K562 (cell line): Measurements from ENCODE around the gene RAB39B. TPM values are rescaled to one million over a fixed set of nuclear protein-coding genes. Genes with fewer than 3 reads are reported as not detected.

Source experiments
- ARID1B ChIP-seq: fragments of 450-650 bp; IDR thresholded peaks from 2 replicates; pipeline ENCODE4 v1.6.1; 2016; ENCODE audit warnings: antibody characterized with exemption, mild to moderate bottlenecking, inconsistent platforms
- ETV1 ChIP-seq: fragments of 450-650 bp; conservative IDR thresholded peaks from 2 replicates; pipeline ENCODE4 v1.6.1; 2016; ENCODE audit warnings: missing genetic modification characterization, control low read depth, low read depth, missing compliant biosample characterization
- ETV5 ChIP-seq: sonication (generic); formaldehyde crosslinking; IDR thresholded peaks from 2 replicates; pipeline ENCODE4 v1.4.0; 2020; ENCODE audit warnings: low read depth, mild to moderate bottlenecking, missing genetic modification reagents
- MEIS2 ChIP-seq: fragments of 450-650 bp; IDR thresholded peaks from 2 replicates; pipeline ENCODE4 v1.6.1; 2014; ENCODE audit warnings: mild to moderate bottlenecking; ENCODE audit not compliant: partially characterized antibody
- PCBP1 ChIP-seq: fragments of 200-400 bp; formaldehyde crosslinking; IDR thresholded peaks from 2 replicates; pipeline ENCODE4 v1.6.1; 2018; ENCODE audit warnings: mild to moderate bottlenecking, low read depth, low read length; ENCODE audit not compliant: poor library complexity, severe bottlenecking
- PHF21A ChIP-seq: fragments of 450-650 bp; IDR thresholded peaks from 2 replicates; pipeline ENCODE4 v1.6.1; 2017; ENCODE audit warnings: low read depth, borderline replicate concordance
- RBM25 ChIP-seq: fragments of 200-400 bp; formaldehyde crosslinking; IDR thresholded peaks from 2 replicates; pipeline ENCODE4 v1.6.1; 2018; ENCODE audit warnings: low read length, low read depth, moderate library complexity; ENCODE audit not compliant: severe bottlenecking
- SMARCC2 ChIP-seq: fragments of 450-650 bp; IDR thresholded peaks from 2 replicates; pipeline ENCODE4 v1.6.1; 2017; ENCODE audit warnings: antibody characterized with exemption, moderate library complexity, mild to moderate bottlenecking, low read depth
- SMC3 ChIP-seq: conservative IDR thresholded peaks from 2 replicates; pipeline ENCODE4 v1.6.1; 2011; ENCODE audit warnings: low read depth, low read length, improper control_type of control experiment; ENCODE audit not compliant: insufficient read depth
- SP1 ChIP-seq: sonication (generic); formaldehyde crosslinking; IDR thresholded peaks from 2 replicates; pipeline ENCODE4 v1.8.1; 2022; ENCODE audit warnings: mild to moderate bottlenecking, missing genetic modification reagents
- U2AF2 ChIP-seq: fragments of 200-400 bp; formaldehyde crosslinking; optimal IDR thresholded peaks from 2 replicates; pipeline ENCODE3; 2017; ENCODE audit warnings: low read depth, mild to moderate bottlenecking, low read length
- ZNF217 ChIP-seq: sonication (generic); formaldehyde crosslinking; IDR thresholded peaks from 2 replicates; pipeline ENCODE4 v1.8.0; 2022; ENCODE audit warnings: mild to moderate bottlenecking, missing genetic modification reagents
- ZNF583 ChIP-seq: fragments of 250-450 bp; sonication (Bioruptor Pico); IDR thresholded peaks from 2 replicates; pipeline ENCODE4 v1.4.0; 2020
- polyA plus RNA-seq, 8 experiments: library from polyadenylated mRNA; depleted of rRNA in 4 of 8; stranded (reverse) in 5 of 8; unstranded in 3 of 8; fragments of >200 nt; fragmentation: Nextera tagmentation in 2 of 8; fragmentation: Illumina TruSeq in 1 of 8; extraction: Ambion mirVana in 2 of 8; extraction: Trizol in 1 of 8; gene quantifications; 2 replicates each; pipeline versions ENCODE4 v1.2.1 to v1.2.3, GENCODE V29; 2011 to 2014; ENCODE audit warnings: inconsistent platforms in 1 of 8, missing spikeins in 1 of 8
- total RNA-seq, 7 experiments: library from RNA; depleted of rRNA in 6 of 7; stranded (reverse); fragments of >200 nt in 6 of 7; fragmentation: Illumina TruSeq in 2 of 7; extraction: Trizol in 2 of 7; gene quantifications; 2 replicates each; pipeline versions ENCODE4 v1.2.1 to v1.2.3, GENCODE V29; 2011 to 2021; ENCODE audit warnings: low replicate concordance in 1 of 7
- TF ChIP-seq, protein P1 (sequence below), 2 experiments: fragments of 200-800 bp in 1 of 2; sonication (Bioruptor generic) in 1 of 2; sonication (generic) in 1 of 2; formaldehyde crosslinking in 1 of 2; IDR thresholded peaks in 1 of 2; conservative IDR thresholded peaks in 1 of 2; 2 replicates each; pipeline versions ENCODE4 v1.5.0 to v1.6.1; 2016 to 2020; ENCODE audit warnings: missing compliant biosample characterization in 1 of 2, missing genetic modification characterization in 1 of 2, missing genetic modification reagents in 1 of 2
- TF ChIP-seq, protein P2 (sequence below): fragments of 450-650 bp; formaldehyde crosslinking; IDR thresholded peaks from 2 replicates; pipeline ENCODE4 v1.4.0; 2020; ENCODE audit warnings: mild to moderate bottlenecking, moderate library complexity
- TF ChIP-seq, protein P3 (sequence below): sonication (generic); formaldehyde crosslinking; IDR thresholded peaks from 2 replicates; pipeline ENCODE4 v1.8.0; 2022; ENCODE audit warnings: missing genetic modification reagents, mild to moderate bottlenecking, borderline replicate concordance
- TF ChIP-seq, protein P4 (sequence below): sonication (generic); formaldehyde crosslinking; IDR thresholded peaks from 2 replicates; pipeline ENCODE4 v1.8.0; 2022; ENCODE audit warnings: mild to moderate bottlenecking, missing genetic modification reagents, borderline replicate concordance
- TF ChIP-seq, protein P5 (sequence below): fragments of 250-450 bp; sonication (Bioruptor Pico); IDR thresholded peaks from 2 replicates; pipeline ENCODE4 v1.5.0; 2021; ENCODE audit warnings: mild to moderate bottlenecking, borderline replicate concordance

RAB39B gene
- total and polyA plus RNA-seq, 9 of the 15 experiments (the other 6 are each of a cell fraction or from before 2014, with no cell fraction given): 0.04 to 0.07 (median 0.04) TPM; not detected in 6

DNA sequence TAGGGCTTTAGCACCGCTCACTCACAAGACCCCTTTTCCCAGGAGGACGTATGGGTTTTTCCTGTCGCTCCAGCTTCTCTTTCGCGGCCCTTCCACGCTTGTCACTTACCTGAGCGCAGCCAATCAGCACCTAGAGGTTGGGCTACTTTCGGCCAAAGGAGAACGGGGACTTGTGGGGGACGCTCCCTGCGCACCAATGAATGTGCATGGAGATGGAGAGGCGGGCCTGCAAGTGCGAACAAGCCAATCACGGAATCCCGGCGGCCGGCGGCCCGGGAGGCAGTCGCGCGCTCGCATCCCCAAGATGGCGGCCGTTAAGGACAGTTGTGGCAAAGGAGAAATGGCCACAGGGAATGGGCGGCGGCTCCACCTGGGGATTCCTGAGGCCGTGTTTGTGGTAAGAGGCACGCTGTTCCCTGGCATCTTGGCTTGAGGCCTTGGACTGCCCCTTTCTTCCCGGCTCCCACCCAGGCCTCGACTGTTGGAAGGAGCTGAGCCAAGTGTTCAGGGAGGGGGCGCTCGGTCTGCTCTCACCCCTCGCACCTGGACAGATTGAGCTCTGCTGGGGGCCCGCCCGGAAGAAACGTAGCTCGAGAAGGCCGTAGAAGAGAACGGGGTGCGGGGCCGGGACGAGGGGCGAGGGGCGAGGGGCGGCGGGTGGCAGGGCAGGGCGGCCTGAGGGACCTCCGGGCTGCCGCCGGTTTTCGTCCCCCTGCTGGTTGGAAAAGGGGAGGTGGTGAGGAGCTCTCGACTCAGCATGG, 47.9 kb downstream of the RAB39B start, which contains the start of gene VBP1 (continued):
- TF ChIP-seq PCBP1: no peak
- TF ChIP-seq ARID1B: no peak
- no peak for TF ChIP-seq U2AF2
- TF ChIP-seq SMARCC2: no peak
- no peak for TF ChIP-seq PHF21A
- TF ChIP-seq, protein P1, sequence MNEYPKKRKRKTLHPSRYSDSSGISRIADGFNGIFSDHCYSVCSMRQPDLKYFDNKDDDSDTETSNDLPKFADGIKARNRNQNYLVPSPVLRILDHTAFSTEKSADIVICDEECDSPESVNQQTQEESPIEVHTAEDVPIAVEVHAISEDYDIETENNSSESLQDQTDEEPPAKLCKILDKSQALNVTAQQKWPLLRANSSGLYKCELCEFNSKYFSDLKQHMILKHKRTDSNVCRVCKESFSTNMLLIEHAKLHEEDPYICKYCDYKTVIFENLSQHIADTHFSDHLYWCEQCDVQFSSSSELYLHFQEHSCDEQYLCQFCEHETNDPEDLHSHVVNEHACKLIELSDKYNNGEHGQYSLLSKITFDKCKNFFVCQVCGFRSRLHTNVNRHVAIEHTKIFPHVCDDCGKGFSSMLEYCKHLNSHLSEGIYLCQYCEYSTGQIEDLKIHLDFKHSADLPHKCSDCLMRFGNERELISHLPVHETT (CRISPR knock-in tag; conservative IDR thresholded peaks at IDR 0.05 in 1 of 2, IDR thresholded peaks at IDR 0.05 in 1 of 2): no peak
- TF ChIP-seq ZNF583 (CRISPR knock-in tag): no peak
- no peak for TF ChIP-seq ETV5 (CRISPR knock-in tag)
- TF ChIP-seq SMC3: 0 out of 2 replicates have a peak, but pooled peaks have one; percentile 16
- TF ChIP-seq MEIS2: peak; percentile 71
- TF ChIP-seq, protein P2, sequence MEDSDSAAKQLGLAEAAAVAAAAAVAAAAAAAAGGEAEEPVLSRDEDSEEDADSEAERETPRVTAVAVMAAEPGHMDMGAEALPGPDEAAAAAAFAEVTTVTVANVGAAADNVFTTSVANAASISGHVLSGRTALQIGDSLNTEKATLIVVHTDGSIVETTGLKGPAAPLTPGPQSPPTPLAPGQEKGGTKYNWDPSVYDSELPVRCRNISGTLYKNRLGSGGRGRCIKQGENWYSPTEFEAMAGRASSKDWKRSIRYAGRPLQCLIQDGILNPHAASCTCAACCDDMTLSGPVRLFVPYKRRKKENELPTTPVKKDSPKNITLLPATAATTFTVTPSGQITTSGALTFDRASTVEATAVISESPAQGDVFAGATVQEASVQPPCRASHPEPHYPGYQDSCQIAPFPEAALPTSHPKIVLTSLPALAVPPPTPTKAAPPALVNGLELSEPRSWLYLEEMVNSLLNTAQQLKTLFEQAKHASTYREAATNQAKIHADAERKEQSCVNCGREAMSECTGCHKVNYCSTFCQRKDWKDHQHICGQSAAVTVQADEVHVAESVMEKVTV (CRISPR knock-in tag): no peak
- TF ChIP-seq, protein P3, sequence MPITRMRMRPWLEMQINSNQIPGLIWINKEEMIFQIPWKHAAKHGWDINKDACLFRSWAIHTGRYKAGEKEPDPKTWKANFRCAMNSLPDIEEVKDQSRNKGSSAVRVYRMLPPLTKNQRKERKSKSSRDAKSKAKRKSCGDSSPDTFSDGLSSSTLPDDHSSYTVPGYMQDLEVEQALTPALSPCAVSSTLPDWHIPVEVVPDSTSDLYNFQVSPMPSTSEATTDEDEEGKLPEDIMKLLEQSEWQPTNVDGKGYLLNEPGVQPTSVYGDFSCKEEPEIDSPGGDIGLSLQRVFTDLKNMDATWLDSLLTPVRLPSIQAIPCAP (CRISPR knock-in tag): no peak
- TF ChIP-seq ZNF217 (CRISPR knock-in tag): no peak
- TF ChIP-seq, protein P4, sequence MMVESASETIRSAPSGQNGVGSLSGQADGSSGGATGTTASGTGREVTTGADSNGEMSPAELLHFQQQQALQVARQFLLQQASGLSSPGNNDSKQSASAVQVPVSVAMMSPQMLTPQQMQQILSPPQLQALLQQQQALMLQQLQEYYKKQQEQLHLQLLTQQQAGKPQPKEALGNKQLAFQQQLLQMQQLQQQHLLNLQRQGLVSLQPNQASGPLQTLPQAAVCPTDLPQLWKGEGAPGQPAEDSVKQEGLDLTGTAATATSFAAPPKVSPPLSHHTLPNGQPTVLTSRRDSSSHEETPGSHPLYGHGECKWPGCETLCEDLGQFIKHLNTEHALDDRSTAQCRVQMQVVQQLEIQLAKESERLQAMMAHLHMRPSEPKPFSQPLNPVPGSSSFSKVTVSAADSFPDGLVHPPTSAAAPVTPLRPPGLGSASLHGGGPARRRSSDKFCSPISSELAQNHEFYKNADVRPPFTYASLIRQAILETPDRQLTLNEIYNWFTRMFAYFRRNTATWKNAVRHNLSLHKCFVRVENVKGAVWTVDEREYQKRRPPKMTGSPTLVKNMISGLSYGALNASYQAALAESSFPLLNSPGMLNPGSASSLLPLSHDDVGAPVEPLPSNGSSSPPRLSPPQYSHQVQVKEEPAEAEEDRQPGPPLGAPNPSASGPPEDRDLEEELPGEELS (CRISPR knock-in tag): no peak
- no peak for TF ChIP-seq ETV1 (tag)
- TF ChIP-seq SP1 (CRISPR knock-in tag): peak; percentile 37
- peak; percentile 91 for TF ChIP-seq RBM25
- TF ChIP-seq, protein P5, sequence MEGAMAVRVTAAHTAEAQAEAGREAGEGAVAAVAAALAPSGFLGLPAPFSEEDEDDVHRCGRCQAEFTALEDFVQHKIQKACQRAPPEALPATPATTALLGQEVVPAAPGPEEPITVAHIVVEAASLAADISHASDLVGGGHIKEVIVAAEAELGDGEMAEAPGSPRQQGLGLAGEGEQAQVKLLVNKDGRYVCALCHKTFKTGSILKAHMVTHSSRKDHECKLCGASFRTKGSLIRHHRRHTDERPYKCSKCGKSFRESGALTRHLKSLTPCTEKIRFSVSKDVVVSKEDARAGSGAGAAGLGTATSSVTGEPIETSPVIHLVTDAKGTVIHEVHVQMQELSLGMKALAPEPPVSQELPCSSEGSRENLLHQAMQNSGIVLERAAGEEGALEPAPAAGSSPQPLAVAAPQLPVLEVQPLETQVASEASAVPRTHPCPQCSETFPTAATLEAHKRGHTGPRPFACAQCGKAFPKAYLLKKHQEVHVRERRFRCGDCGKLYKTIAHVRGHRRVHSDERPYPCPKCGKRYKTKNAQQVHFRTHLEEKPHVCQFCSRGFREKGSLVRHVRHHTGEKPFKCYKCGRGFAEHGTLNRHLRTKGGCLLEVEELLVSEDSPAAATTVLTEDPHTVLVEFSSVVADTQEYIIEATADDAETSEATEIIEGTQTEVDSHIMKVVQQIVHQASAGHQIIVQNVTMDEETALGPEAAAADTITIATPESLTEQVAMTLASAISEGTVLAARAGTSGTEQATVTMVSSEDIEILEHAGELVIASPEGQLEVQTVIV: no peak
